HEK293 (cell line): Measurements from ENCODE around the gene M1AP.

ENCODE experiments used
- CTCF ChIP-seq: fragments of 450-650 bp; formaldehyde crosslinking; IDR thresholded peaks from 2 replicates; pipeline ENCODE4 v1.5.1; 2016; ENCODE audit warnings: missing biosample characterization, missing genetic modification characterization
- PBX3 ChIP-seq: sonication (generic); formaldehyde crosslinking; IDR thresholded peaks from 2 replicates; pipeline ENCODE4 v1.8.1; 2022; ENCODE audit warnings: mild to moderate bottlenecking, moderate library complexity, missing genetic modification reagents
- YY1 ChIP-seq: fragments of 450-650 bp; formaldehyde crosslinking; IDR thresholded peaks from 2 replicates; pipeline ENCODE4 v1.5.1; 2018; ENCODE audit warnings: missing biosample characterization, missing genetic modification characterization
- ZNF426 ChIP-seq: fragments of 450-650 bp; formaldehyde crosslinking; IDR thresholded peaks from 2 replicates; pipeline ENCODE4 v1.5.1; 2017; ENCODE audit warnings: missing biosample characterization, missing genetic modification characterization, mild to moderate bottlenecking, inconsistent platforms, moderate library complexity
- ZNF610 ChIP-seq: fragments of 450-650 bp; formaldehyde crosslinking; IDR thresholded peaks from 2 replicates; pipeline ENCODE4 v1.5.1; 2016; ENCODE audit warnings: missing biosample characterization, missing genetic modification characterization, borderline replicate concordance
- ZNF707 ChIP-seq: fragments of 450-650 bp; formaldehyde crosslinking; IDR thresholded peaks from 2 replicates; pipeline ENCODE4 v1.5.1; 2016; ENCODE audit warnings: missing biosample characterization, missing genetic modification characterization

- no peak for TF ChIP-seq ZNF426 (tag by site-specific recombination)
- TF ChIP-seq CTCF, result no peak
- TF ChIP-seq ZNF707, result no peak
- TF ChIP-seq ZNF610 (tag by site-specific recombination), result no peak
- no peak for TF ChIP-seq YY1 (tag by site-specific recombination)
- TF ChIP-seq PBX3, result no peak
Measured at GRCh38 chr2:74676331-74676730, 28.2 kb upstream of the M1AP start.
